MV-4-11 (cell line): Measurements from ENCODE around the gene FBXO41.
"Not testable (repeated sequence)": the region's sequence is repeated elsewhere in the genome, so short reads cannot be mapped to it uniquely, and the experiment has no call there.

ENCODE experiments used
- DNase-seq: peaks from one replicate; lab custom pipeline; 2025; lab: John Stamatoyannopoulos, UW

The FBXO41 gene

GRCh38 chr2:73262691-73263429, 21.4 kb downstream of the FBXO41 start:
- DNase-seq: not testable (repeated sequence)

- DNase-seq: no peak
Measured at GRCh38 chr2:73262108-73262651, 22.1 kb downstream of the FBXO41 start.

- DNase-seq: peak; percentile 45
Measured at GRCh38 chr2:73260338-73260984, 23.8 kb downstream of the FBXO41 start.

GRCh38 chr2:73259704-73260337, 24.5 kb downstream of the FBXO41 start:
- DNase-seq: no peak

GRCh38 chr2:73259276-73259675, 25.0 kb downstream of the FBXO41 start:
- no peak for DNase-seq

- no peak for DNase-seq
Measured at GRCh38 chr2:73258913-73259215, 25.4 kb downstream of the FBXO41 start.

GRCh38 chr2:73258186-73258912, 25.9 kb downstream of the FBXO41 start:
- DNase-seq: no peak

GRCh38 chr2:73257425-73258125, 26.7 kb downstream of the FBXO41 start:
- DNase-seq: peak; percentile 77

- no peak for DNase-seq
Measured at GRCh38 chr2:73257021-73257420, 27.3 kb downstream of the FBXO41 start.

GRCh38 chr2:73256618-73256922, 27.7 kb downstream of the FBXO41 start:
- no peak for DNase-seq

GRCh38 chr2:73255907-73256617, 28.2 kb downstream of the FBXO41 start:
- DNase-seq: no peak

- no peak for DNase-seq
Measured at GRCh38 chr2:73255007-73255644, 29.2 kb downstream of the FBXO41 start.

GRCh38 chr2:73254343-73255006, 29.8 kb downstream of the FBXO41 start:
- no peak for DNase-seq

- peak; percentile 68 for DNase-seq
Measured at GRCh38 chr2:73253901-73254300, 30.4 kb downstream of the FBXO41 start.

- peak; percentile 12 for DNase-seq
Measured at GRCh38 chr2:73253400-73253799, 30.9 kb downstream of the FBXO41 start.

GRCh38 chr2:73252238-73253027, 31.8 kb downstream of the FBXO41 start:
- no peak for DNase-seq

GRCh38 chr2:73250872-73251846, 33.1 kb downstream of the FBXO41 start:
- no peak for DNase-seq

- DNase-seq: no peak
Measured at GRCh38 chr2:73249636-73250035, 34.6 kb downstream of the FBXO41 start.
